ENCODE results near the gene PTOV1.

The PTOV1 gene

DNA sequence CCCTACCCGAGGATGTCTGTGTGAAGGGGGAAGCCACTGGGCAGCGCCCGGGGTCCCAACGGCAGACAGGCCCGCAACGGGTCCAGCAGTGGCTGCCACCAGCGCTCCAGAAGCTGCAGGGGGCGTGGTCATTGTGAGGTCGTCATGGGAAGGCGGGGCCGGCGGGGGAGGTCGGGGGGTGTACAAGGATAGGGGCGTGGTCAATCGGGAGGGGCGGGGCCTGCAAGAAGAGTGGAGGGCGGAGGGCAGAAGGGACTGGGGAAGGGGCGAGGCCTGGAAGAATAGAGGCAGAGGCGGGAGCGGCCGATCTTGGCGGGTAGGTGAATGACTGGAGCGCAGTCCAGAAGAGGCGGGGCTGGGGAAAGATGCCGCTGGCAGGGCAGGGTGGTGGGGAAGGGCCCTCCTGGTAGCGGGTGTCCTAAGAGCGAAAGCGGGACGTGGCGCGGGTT is 42.2 kb upstream of the PTOV1 start:
- H3K36me3 ChIP-seq (ENCODE audit: control insufficient read depth, insufficient read depth, low read length) = peaks cover 15% of the 10 kb centered on the region
- H3K9me3 ChIP-seq (ENCODE audit: control insufficient read depth, insufficient read depth, low read depth, low read length) = no peaks in the 10 kb centered on the region
- no peak overlapping the region for H3K27ac ChIP-seq (ENCODE audit: low read depth, low read length)
- peak overlapping the region; percentile 57 for H3K9ac ChIP-seq (ENCODE audit: low read length)
- peak overlapping the region; percentile 71 for H3K4me3 ChIP-seq (ENCODE audit: low read depth, low read length)
- H3K4me1 ChIP-seq (ENCODE audit: control insufficient read depth, insufficient read depth, low read length) = peaks cover 21% of the 10 kb centered on the region
- no peaks in the 10 kb centered on the region; the same call in 1 of the 2 replicates for H3K27me3 ChIP-seq (ENCODE audit: control insufficient read depth, insufficient read depth, low read length)

DNA sequence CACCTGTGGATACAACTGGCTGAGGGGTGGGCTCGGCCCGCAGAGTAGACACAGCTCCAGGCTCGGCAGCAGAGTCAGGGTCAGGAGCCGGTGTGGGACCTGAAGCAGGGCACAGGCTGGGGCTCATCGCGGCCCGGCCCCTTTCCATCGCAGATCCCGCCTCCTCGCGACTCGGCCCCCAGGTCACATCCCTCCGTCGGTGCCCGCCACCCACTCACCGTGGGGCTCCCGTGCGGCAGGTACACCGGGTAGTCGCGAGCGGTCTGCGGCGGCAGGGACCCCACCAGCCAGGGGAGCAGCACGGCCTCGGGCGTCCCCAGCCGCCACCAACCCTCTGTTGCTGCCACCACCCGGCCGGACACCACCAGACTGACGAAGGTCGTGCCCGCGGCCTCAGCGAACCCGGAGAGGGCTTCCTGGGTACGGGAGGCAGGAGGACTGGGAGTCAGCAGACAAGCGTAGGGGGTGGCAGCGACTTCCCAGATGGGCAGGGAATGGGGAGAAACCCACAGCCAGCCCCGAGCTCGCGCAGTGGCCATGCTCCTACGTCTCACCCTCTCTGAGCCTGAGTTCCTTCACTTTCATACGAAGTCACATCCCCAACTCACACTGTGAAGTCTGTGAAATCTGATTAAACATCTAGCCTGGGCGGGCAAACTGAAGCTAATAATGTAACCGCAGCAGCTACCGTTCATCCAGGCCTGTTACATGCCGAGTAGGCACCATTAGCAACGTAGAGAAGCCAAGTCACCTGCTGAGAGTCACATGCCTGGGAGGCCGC is 41.6 kb upstream of the PTOV1 start:
- H3K9me3 ChIP-seq (ENCODE audit: control insufficient read depth, insufficient read depth, low read depth, low read length) = no peaks in the 10 kb centered on the region
- H3K27ac ChIP-seq (ENCODE audit: low read depth, low read length) = no peak overlapping the region
- peaks cover 14% of the 10 kb centered on the region for H3K36me3 ChIP-seq (ENCODE audit: control insufficient read depth, insufficient read depth, low read length)
- peaks cover 21% of the 10 kb centered on the region for H3K4me1 ChIP-seq (ENCODE audit: control insufficient read depth, insufficient read depth, low read length)
- H3K9ac ChIP-seq (ENCODE audit: low read length) = peak overlapping the region; percentile 57
- H3K4me3 ChIP-seq (ENCODE audit: low read depth, low read length) = peak overlapping the region; percentile 71
- H3K27me3 ChIP-seq (ENCODE audit: control insufficient read depth, insufficient read depth, low read length) = no peaks in the 10 kb centered on the region; the same call in 1 of the 2 replicates

DNA sequence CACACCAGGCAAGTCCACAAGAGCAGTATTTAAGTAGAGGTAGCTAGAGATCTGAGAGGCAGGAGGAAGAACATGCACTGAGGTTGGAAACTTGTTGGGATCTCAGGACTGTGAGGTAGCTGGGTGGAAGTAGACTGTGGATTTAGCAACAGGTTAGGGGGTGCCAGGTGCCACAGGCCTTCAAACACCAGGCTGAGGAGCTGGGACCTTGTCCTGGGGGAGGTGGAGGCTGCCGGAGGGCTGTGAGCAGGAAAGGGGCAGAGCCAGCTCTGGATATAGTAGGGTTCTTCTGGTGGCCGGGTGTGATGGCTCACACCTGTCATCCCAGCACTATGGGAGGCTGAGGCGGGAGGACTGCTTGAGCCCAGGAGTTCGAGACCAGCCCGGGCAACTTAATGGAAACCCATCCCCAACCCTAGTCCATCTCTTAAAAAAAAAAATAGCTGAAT is 41.0 kb upstream of the PTOV1 start:
- Histone ChIP-seq H3K4me3 (ENCODE audit: low read depth, low read length) (peak overlapping the region; percentile 71), H3K4me1 (ENCODE audit: control insufficient read depth, insufficient read depth, low read length) (peaks cover 21% of the 10 kb centered on the region), H3K9me3 (ENCODE audit: control insufficient read depth, insufficient read depth, low read depth, low read length) (no peaks in the 10 kb centered on the region), H3K27ac (ENCODE audit: low read depth, low read length) (no peak overlapping the region), H3K9ac (ENCODE audit: low read length) (no peak overlapping the region), H3K36me3 (ENCODE audit: control insufficient read depth, insufficient read depth, low read length) (peaks cover 14% of the 10 kb centered on the region), H3K27me3 (ENCODE audit: control insufficient read depth, insufficient read depth, low read length) (no peaks in the 10 kb centered on the region; the same call in 1 of the 2 replicates)

- Histone ChIP-seq H3K9ac (ENCODE audit: low read length) (no peak overlapping the region), H3K4me3 (ENCODE audit: low read depth, low read length) (no peak overlapping the region), H3K27ac (ENCODE audit: low read depth, low read length) (no peak overlapping the region), H3K27me3 (ENCODE audit: control insufficient read depth, insufficient read depth, low read length) (no peaks in the 10 kb centered on the region; the same call in 1 of the 2 replicates), H3K9me3 (ENCODE audit: control insufficient read depth, insufficient read depth, low read depth, low read length) (no peaks in the 10 kb centered on the region), H3K36me3 (ENCODE audit: control insufficient read depth, insufficient read depth, low read length) (peaks cover 8% of the 10 kb centered on the region), H3K4me1 (ENCODE audit: control insufficient read depth, insufficient read depth, low read length) (peaks cover 21% of the 10 kb centered on the region)
These were observed 39.6 kb upstream of the PTOV1 start for GRCh38 chr19:49811328-49811727.

GRCh38 chr19:49812452-49812996 is 38.4 kb upstream of the PTOV1 start:
- no peaks in the 10 kb centered on the region for H3K9me3 ChIP-seq (ENCODE audit: control insufficient read depth, insufficient read depth, low read depth, low read length)
- peak overlapping the region; percentile 77 for H3K9ac ChIP-seq (ENCODE audit: low read length)
- H3K36me3 ChIP-seq (ENCODE audit: control insufficient read depth, insufficient read depth, low read length) = 0 out of 2 replicates have a peak, but pooled peaks cover 4% of the 10 kb centered on the region
- H3K4me3 ChIP-seq (ENCODE audit: low read depth, low read length) = peak overlapping the region; percentile 86
- H3K27ac ChIP-seq (ENCODE audit: low read depth, low read length) = peak overlapping the region; percentile 90; the same call in 1 of the 2 replicates
- peaks cover 21% of the 10 kb centered on the region for H3K4me1 ChIP-seq (ENCODE audit: control insufficient read depth, insufficient read depth, low read length)
- H3K27me3 ChIP-seq (ENCODE audit: control insufficient read depth, insufficient read depth, low read length) = no peaks in the 10 kb centered on the region; the same call in 1 of the 2 replicates

GRCh38 chr19:49812997-49813861 is 37.7 kb upstream of the PTOV1 start, which contains the start of gene FUZ:
Gene FUZ, minus strand, starts transcription at chr19:49813292. Its CDS starts 186 bp downstream, at chr19:49813106.
- H3K4me3 ChIP-seq (ENCODE audit: low read depth, low read length) = peak within 1 kb of the TSS; percentile 86

GRCh38 chr19:49814010-49814409 is 36.9 kb upstream of the PTOV1 start:
- no peak overlapping the region for H3K9ac ChIP-seq (ENCODE audit: low read length)
- H3K4me3 ChIP-seq (ENCODE audit: low read depth, low read length) = peak overlapping the region; percentile 86
- H3K9me3 ChIP-seq (ENCODE audit: control insufficient read depth, insufficient read depth, low read depth, low read length) = no peaks in the 10 kb centered on the region
- H3K36me3 ChIP-seq (ENCODE audit: control insufficient read depth, insufficient read depth, low read length) = no peaks in the 10 kb centered on the region
- H3K27me3 ChIP-seq (ENCODE audit: control insufficient read depth, insufficient read depth, low read length) = no peaks in the 10 kb centered on the region; the same call in 1 of the 2 replicates
- H3K4me1 ChIP-seq (ENCODE audit: control insufficient read depth, insufficient read depth, low read length) = peaks cover 16% of the 10 kb centered on the region
- H3K27ac ChIP-seq (ENCODE audit: low read depth, low read length) = peak overlapping the region; percentile 16; the same call in 1 of the 2 replicates

More at GRCh38 chr19:49812997-49813861, 37.7 kb upstream of the PTOV1 start, which contains the start of gene FUZ:
- Histone ChIP-seq H3K27me3 (ENCODE audit: control insufficient read depth, insufficient read depth, low read length) (no peaks in the 10 kb centered on the region; the same call in 1 of the 2 replicates), H3K36me3 (ENCODE audit: control insufficient read depth, insufficient read depth, low read length) (no peaks in the 10 kb centered on the region), H3K27ac (ENCODE audit: low read depth, low read length) (peak within 1 kb of the TSS; percentile 90), H3K4me1 (ENCODE audit: control insufficient read depth, insufficient read depth, low read length) (peaks cover 17% of the 10 kb centered on the region), H3K9me3 (ENCODE audit: control insufficient read depth, insufficient read depth, low read depth, low read length) (no peaks in the 10 kb centered on the region), H3K9ac (ENCODE audit: low read length) (peak within 1 kb of the TSS; percentile 77)

GRCh38 chr19:49816590-49816989 is 34.4 kb upstream of the PTOV1 start:
- Histone ChIP-seq H3K4me1 (ENCODE audit: control insufficient read depth, insufficient read depth, low read length) (peaks cover 14% of the 10 kb centered on the region; the same call in 1 of the 2 replicates), H3K36me3 (ENCODE audit: control insufficient read depth, insufficient read depth, low read length) (peaks cover 11% of the 10 kb centered on the region), H3K4me3 (ENCODE audit: low read depth, low read length) (no peak overlapping the region), H3K27me3 (ENCODE audit: control insufficient read depth, insufficient read depth, low read length) (no peaks in the 10 kb centered on the region), H3K9me3 (ENCODE audit: control insufficient read depth, insufficient read depth, low read depth, low read length) (no peaks in the 10 kb centered on the region), H3K27ac (ENCODE audit: low read depth, low read length) (no peak overlapping the region), H3K9ac (ENCODE audit: low read length) (no peak overlapping the region)

GRCh38 chr19:49817964-49818648 is 32.9 kb upstream of the PTOV1 start, which contains the start of gene MED25:
Gene MED25, plus strand, starts transcription at chr19:49818289. Its CDS starts 53 bp downstream, at chr19:49818342.
- H3K4me3 ChIP-seq (ENCODE audit: low read depth, low read length) = peak within 1 kb of the TSS; percentile 77
- H3K27ac ChIP-seq (ENCODE audit: low read depth, low read length) = peak within 1 kb of the TSS; percentile 80
- H3K4me1 ChIP-seq (ENCODE audit: control insufficient read depth, insufficient read depth, low read length) = peaks cover 7% of the 10 kb centered on the region; the same call in 1 of the 2 replicates
- no peaks in the 10 kb centered on the region for H3K9me3 ChIP-seq (ENCODE audit: control insufficient read depth, insufficient read depth, low read depth, low read length)
- H3K27me3 ChIP-seq (ENCODE audit: control insufficient read depth, insufficient read depth, low read length) = no peaks in the 10 kb centered on the region
- peaks cover 12% of the 10 kb centered on the region for H3K36me3 ChIP-seq (ENCODE audit: control insufficient read depth, insufficient read depth, low read length)
- peak within 1 kb of the TSS; percentile 78 for H3K9ac ChIP-seq (ENCODE audit: low read length)
